SHP77 treated with DMSO at 0.1 percent for 48 hours (cell line): Measurements from ENCODE around the gene POU3F1.

ENCODE experiments used
- DNase-seq: peaks from one replicate; lab custom pipeline; 2025; lab: John Stamatoyannopoulos, UW

POU3F1 gene

GRCh38 chr1:38046333-38046883, at the start of gene POU3F1:
Gene POU3F1, minus strand, starts transcription at chr1:38046793. Its CDS starts 50 bp downstream, at chr1:38046743.
- DNase-seq: no peak

GRCh38 chr1:38095454-38095931, 48.9 kb upstream of the POU3F1 start:
- DNase-seq: no peak

DNA sequence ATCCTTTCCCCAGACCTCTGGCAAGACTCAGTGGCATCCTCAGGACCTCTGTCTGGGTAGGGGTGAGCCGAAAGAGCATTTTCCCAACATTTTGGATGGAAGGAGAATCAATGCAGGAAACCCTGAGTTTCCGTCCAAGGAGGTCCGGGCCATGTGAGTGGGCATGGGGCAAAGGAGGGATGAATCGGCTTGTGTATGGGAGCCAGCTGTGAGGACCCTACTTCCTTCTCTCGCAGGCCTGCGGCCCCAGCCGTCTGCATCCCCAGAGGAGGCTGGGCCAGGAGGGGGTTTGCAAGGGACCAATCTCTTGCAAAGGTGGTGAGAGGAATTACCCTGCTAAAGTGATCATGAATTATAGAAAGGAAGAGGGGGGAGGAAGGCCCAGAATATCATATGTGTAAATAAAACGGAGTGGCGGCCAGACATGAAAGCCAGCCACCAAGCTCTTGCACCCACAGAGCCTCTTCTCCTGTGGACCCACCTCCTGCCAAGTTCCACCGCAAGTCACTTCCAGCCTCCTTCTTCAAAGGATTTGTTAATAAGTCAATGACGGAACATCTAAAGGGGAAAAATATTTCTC, 48.2 kb upstream of the POU3F1 start:
- no peak for DNase-seq

DNA sequence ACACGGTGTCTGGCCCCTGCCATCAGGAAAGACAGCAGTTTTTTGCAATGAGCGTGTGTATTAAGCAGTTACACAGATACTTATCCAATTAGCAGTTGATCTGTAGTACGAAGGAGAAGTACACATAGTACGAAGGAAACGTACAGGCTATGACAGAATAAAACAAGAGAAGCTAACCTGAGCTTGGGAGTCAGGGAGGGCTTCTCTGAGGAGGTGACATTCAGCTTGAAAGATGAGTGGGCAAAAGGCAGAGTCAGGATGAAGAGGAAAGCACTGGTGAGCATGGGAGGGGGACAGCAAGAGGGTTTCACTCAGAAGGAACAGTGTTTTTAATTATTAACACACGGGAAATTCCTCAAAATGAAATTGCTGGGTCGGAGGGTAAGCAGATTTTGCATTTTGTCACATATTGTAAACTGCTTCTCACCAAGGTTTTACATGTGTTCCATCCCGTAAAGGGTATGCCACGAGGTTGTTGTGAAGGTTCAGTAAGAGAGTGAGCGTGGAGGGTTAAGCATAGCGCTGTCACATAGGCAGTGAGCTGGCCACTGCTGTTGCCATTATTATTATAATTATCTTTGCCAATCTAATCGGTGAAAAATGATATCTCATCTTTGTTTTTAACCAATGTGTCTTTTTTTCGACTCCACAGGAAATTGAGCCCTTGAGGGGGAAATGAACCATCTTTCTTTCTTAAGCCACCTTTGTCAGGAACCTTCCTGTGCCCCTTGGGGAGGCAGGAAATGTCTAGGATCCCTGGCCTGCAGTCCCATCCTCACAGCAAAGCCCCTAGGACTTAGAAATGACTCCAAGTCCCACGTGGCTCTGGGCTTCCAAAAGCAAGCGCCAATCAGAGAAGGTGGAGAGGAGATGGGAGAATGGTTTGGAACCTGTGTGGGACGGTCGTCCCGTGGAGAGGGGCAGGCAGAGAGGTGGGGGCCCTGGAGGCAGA, 47.3 kb upstream of the POU3F1 start:
- DNase-seq: no peak

DNA sequence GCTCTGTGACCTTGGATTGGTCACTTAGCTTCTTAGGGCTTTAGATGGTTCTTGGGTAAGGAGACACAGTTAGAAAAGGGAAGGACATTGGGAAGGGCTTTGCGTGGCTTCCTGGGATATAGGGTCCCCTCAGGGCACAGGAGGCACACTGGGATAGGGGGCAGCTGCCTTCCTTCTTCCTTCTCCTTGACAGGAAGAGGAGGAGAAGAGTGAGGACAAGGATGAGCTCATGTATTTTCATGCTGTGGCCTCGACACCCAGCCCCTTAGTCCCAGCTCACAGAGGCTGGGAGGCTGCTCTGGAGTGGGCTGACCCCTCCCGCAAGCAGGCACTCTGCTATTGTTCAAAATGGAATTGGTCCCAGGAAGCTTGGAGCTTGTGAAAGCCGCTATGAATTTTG, 45.7 kb upstream of the POU3F1 start:
- no peak for DNase-seq

DNA sequence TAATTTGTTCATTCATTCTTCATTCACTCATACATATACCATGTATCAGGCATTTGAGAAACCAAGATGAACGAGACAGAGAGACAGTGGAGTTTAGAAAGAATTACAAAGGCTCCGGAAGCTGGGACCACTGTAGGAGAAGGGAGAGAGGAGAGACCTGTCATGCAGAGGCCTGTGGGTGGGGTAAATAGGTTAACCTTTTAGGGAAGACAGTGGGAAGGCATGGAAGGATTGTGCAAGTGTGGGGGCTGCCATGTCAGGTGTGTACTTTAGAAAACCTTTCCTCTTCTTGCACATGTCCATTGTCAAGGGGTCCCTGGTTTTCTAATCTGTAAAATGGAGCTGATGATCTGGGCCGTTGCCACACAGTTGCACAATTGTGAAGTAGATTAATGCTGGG, 44.2 kb upstream of the POU3F1 start:
- DNase-seq: no peak

DNA sequence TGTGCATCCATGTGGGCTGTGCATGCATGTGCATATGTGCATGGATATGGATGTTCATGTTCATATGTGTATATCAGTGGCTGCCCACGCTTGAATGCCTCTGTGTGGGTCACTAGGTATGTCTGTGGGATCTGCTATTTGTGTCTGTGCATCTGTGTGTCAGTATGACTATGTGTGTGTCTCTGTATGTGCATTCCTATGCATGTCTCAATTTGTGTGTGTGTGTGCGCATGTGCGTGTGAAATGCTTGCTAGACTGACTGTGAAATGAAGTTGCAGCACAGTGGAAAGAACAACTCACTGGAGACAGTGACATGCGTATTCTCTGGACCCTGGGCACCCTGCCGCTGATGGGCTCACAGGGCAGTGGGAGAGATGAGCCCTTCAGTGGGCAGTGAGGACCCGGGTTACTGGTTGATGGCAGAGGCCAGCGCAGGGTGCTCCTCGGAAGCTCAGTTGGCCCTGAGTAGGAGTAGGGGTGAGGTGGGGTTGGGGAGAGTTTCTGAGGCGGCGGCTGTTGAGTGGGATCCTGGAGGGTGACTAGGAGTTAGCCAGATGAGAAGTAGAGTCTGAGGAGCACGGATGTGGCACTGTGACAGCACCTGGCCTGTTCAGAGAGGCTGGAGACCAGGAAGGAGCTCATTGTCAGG, 43.2 kb upstream of the POU3F1 start:
- no peak for DNase-seq

- no peak for DNase-seq
Measured at GRCh38 chr1:38088791-38089190, 42.2 kb upstream of the POU3F1 start.

- DNase-seq: no peak
Measured at GRCh38 chr1:38088366-38088765, 41.8 kb upstream of the POU3F1 start.

DNA sequence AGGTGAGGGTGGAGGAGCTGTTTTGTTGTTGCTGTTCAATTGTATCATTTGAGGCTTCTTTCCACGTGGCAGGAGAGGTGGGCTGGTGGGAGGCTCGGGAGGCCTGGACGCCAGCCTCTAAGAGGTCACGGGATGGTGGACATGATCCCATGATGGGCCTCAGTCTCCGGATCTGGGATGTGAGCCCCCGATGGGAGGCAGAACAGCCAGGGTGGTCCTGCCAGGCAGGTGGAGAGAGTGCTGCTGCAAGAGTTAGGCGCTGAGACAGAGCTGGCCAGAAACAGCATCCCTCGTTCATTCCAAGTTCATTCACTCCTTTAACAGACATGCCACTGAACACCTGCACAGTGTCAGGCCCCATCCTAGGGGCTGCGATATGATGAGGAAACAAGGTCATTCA, 41.1 kb upstream of the POU3F1 start:
- DNase-seq: no peak

DNA sequence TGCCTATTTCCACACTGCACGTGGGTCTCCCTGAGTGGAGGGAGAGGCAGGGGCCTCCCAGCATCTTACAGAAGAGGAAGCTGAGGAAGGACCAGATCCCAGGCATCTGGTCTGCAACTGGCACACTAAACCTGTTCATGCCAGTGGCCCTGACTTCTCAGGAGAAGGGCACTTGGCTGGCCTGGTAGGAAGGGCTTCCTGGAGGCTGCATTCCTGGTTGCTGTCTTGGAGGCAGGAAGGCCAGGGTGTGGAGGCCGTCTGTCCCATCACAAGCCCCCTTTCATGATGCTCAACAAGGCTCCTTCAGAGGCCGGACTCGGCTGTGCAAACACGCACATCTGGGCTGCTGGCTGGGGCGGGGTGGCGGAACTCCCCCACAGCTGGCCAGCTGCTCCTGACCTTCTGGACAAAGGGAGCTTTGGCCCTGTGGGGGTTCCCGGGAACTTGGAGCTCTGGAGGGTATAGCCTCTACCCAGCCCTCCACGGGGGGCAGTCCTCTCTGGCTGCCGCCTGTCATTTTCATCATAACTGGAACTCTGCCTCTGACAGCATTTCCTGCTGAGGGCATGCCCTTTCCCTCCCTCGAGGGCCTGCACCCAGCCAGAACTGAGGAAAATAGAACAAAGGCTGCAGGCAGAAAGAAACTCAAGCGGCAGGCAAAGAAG, 39.2 kb upstream of the POU3F1 start:
- DNase-seq: no peak

GRCh38 chr1:38084700-38085099, 38.1 kb upstream of the POU3F1 start:
- no peak for DNase-seq

GRCh38 chr1:38084113-38084512, 37.5 kb upstream of the POU3F1 start:
- DNase-seq: no peak

DNA sequence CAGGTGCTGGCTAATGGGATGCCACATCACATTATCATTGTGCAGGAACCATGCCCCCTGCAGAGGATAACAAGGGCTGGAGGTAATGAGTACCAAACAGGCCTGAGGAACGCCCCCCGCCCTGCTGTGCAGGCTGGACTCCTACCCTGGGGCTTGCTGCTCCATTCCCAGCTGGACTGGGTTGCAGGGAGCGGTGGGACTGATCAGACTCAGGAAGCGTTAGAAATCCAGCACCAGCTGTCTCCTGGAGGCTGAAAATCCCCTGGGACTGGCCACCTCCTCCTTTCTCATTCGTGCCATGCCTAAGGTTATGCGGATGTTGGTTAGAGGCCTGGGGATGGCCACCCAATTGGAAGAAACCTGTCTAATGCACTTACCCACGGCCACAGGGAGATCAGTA, 36.9 kb upstream of the POU3F1 start:
- no peak for DNase-seq

- no peak for DNase-seq
Measured at GRCh38 chr1:38082769-38083263, 36.2 kb upstream of the POU3F1 start.

DNA sequence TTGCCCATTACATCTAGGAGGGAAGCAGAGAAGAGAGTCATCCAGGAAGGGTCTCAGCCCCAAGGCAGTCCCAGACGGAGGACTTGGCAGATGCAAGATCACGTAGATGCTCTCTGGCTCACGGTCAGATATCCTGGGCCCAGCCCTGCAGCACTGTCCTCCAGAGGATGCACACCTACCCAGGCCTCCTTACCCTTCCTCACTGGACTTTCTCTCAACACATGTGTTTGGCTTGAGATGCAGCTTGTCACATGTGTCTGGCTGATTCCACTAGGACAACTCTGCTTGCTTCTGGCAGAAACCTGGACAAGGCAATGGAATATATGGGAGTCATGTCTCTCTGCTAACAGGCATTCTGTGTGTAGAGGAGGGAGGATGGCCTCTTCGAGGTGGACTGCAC, 32.4 kb upstream of the POU3F1 start:
- DNase-seq: no peak

GRCh38 chr1:38077523-38078147, 31.0 kb upstream of the POU3F1 start:
- no peak for DNase-seq

DNA sequence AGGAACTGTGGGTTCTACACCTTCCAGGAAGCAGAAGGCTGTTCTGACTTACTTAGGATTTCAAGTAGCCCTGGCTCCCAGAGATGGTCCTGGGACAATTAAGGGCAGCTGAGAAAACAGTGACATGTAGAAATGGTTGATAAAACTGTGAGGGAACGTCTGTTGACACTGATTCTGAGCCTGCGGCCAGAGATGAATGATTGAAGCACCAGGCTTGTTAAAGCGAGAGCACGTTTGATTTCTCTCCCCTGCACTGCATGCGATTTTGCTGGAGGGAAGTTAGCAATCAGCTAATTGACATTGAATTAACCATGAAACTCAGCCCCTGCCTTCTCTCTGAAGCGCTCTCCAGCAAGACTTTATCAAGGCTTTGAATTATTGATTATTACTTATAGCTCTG, 29.9 kb upstream of the POU3F1 start:
- no peak for DNase-seq

- DNase-seq: no peak
Measured at GRCh38 chr1:38076038-38076437, 29.4 kb upstream of the POU3F1 start.

DNA sequence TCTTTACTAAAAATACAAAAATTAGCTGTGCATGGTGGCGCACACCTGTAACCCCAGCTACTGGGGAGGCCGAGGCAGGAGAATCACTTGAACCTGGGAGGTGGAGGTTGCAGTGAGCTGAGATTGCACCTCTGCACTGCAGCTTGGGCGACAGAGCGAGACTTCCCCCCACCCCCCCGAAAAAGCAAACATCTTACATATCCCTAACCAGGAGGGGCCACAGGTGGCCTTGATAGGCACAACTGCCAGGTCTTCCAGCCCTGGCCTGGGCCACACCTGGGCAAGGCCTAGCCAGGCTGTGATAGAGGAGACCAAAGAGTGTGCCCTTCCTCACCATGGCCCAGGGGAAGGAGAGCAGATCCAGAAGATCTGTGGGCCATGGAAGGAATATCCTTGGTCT, 28.6 kb upstream of the POU3F1 start:
- DNase-seq: no peak

DNA sequence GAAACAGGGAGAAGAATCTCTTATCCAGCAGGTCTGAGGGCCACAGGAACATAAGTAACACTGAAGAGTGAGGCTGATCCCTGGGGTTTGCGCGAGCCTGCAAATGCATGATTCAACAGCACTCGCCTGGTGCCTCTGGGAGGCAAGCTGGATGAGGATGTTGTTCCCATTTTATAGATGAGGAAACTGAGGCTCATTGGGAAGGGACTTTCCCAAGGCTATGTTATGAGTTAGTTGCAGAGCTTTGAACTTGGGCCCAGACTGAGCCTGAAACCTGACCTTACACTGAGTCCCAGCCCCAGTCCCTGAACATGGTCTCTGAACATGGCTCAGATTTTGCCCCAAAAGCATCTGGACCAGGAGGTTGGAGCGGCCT, 27.7 kb upstream of the POU3F1 start:
- no peak for DNase-seq
